HG03571 (cell line): Measurements from ENCODE around the gene GALNS.
"Not testable (repeated sequence)": the region's sequence is repeated elsewhere in the genome, so short reads cannot be mapped to it uniquely, and the experiment has no call there.

Experiments
- ATAC-seq: cut with Tn5 transposase; IDR thresholded peaks from one replicate; pipeline ENCODE4 v1.9.1; 2021; ENCODE audit not compliant: unreplicated experiment

GALNS gene

GRCh38 chr16:88889702-88890352 lies 33.1 kb upstream of the GALNS start:
- not testable (repeated sequence) for ATAC-seq

GRCh38 chr16:88888461-88889387 lies 32.0 kb upstream of the GALNS start:
- no peak for ATAC-seq

GRCh38 chr16:88888057-88888456 lies 31.3 kb upstream of the GALNS start:
- ATAC-seq, result no peak

- ATAC-seq, result no peak
Measured at GRCh38 chr16:88886845-88887521, 30.2 kb upstream of the GALNS start.

- ATAC-seq, result no peak
Measured at GRCh38 chr16:88886420-88886844, 29.7 kb upstream of the GALNS start.

GRCh38 chr16:88885693-88886280 lies 29.0 kb upstream of the GALNS start:
- no peak for ATAC-seq

- no peak for ATAC-seq
Measured at GRCh38 chr16:88884569-88885271, 28.0 kb upstream of the GALNS start.

- ATAC-seq, result no peak
Measured at GRCh38 chr16:88883946-88884345, 27.2 kb upstream of the GALNS start.

GRCh38 chr16:88883117-88883895 lies 26.6 kb upstream of the GALNS start:
- ATAC-seq, result no peak

GRCh38 chr16:88882358-88883030 lies 25.7 kb upstream of the GALNS start:
- ATAC-seq, result no peak

- no peak for ATAC-seq
Measured at GRCh38 chr16:88881675-88882357, 25.1 kb upstream of the GALNS start.

GRCh38 chr16:88881007-88881615 lies 24.4 kb upstream of the GALNS start:
- ATAC-seq, result no peak

- ATAC-seq, result no peak
Measured at GRCh38 chr16:88880226-88881006, 23.7 kb upstream of the GALNS start.

- ATAC-seq, result no peak
Measured at GRCh38 chr16:88879788-88880055, 23.0 kb upstream of the GALNS start.

GRCh38 chr16:88878967-88879787 lies 22.4 kb upstream of the GALNS start:
- no peak for ATAC-seq

- no peak for ATAC-seq
Measured at GRCh38 chr16:88878356-88878755, 21.6 kb upstream of the GALNS start.
